SK-N-SH (cell line): ENCODE data around the gene RPN1. TPM values are rescaled to one million over a fixed set of nuclear protein-coding genes. Genes with fewer than 3 reads are reported as not detected.

ENCODE experiments used
- CTCF ChIA-PET: fragments of 300-600, 350-600 bp; formaldehyde crosslinking; extraction: SDS; loops from one replicate; lab custom pipeline; 2021; lab: Yijun Ruan, JAX
- POLR2A ChIA-PET: fragments of 350-600 bp; sonication (Branson Sonifier 250); formaldehyde crosslinking; extraction: SDS; loops from one replicate; lab custom pipeline; 2020; ENCODE audit warnings: antibody characterized with exemption, inconsistent platforms; lab: Yijun Ruan, JAX
- DNase-seq: peaks from one replicate; pipeline ENCODE4 v3.0.0; 2012
- H2AFZ ChIP-seq: fragments of 200-600 bp; sonication (generic); 2 replicates; pipeline ENCODE4 v1.8.1; 2016; ENCODE audit warnings: antibody characterized with exemption, mild to moderate bottlenecking, low read depth
- H3F3A ChIP-seq: fragments of 200-600 bp; sonication (generic); replicated peaks from 2 replicates; pipeline ENCODE3; 2016; ENCODE audit warnings: antibody characterized with exemption, mild to moderate bottlenecking; ENCODE audit not compliant: insufficient read depth
- H3K27ac ChIP-seq, 2 experiments: fragments of 200-500 bp in 1 of 2; fragments of 200-600 bp in 1 of 2; sonication (Bioruptor generic) in 1 of 2; sonication (generic), shearing (Covaris generic) in 1 of 2; 2 replicates each; pipeline versions ENCODE4 v1.5.1 to v1.6.1; 2014 to 2016; ENCODE audit warnings: low read depth in 2 of 2, inconsistent platforms in 1 of 2, low read length in 1 of 2, mild to moderate bottlenecking in 1 of 2, mixed read lengths in 1 of 2
- H3K27me3 ChIP-seq: fragments of 200-600 bp; sonication (generic), shearing (Covaris generic); 2 replicates; pipeline ENCODE4 v1.6.1; 2016; ENCODE audit warnings: mixed run types; ENCODE audit not compliant: insufficient read depth
- H3K36me3 ChIP-seq, 2 experiments: fragments of 200-500 bp in 1 of 2; fragments of 200-600 bp in 1 of 2; sonication (Bioruptor generic) in 1 of 2; sonication (generic) in 1 of 2; replicated peaks in 1 of 2; 2 replicates each; pipeline versions ENCODE3 to v1.5.1; 2014 to 2016; ENCODE audit warnings: low read length in 1 of 2, mild to moderate bottlenecking in 1 of 2; ENCODE audit not compliant: insufficient read depth in 2 of 2, control insufficient read depth in 1 of 2
- H3K4me1 ChIP-seq, 2 experiments: fragments of 200-500 bp in 1 of 2; fragments of 200-600 bp in 1 of 2; sonication (Bioruptor generic) in 1 of 2; sonication (generic), shearing (Covaris generic) in 1 of 2; 2 replicates each; pipeline versions ENCODE4 v1.5.1 to v1.6.1; 2014 to 2016; ENCODE audit warnings: low read depth in 1 of 2, low read length in 1 of 2, mixed run types in 1 of 2; ENCODE audit not compliant: insufficient read depth in 2 of 2, control insufficient read depth in 1 of 2
- H3K4me2 ChIP-seq: fragments of 200-600 bp; sonication (generic), shearing (Covaris generic); 2 replicates; pipeline ENCODE4 v1.6.1; 2017; ENCODE audit warnings: mixed run types
- H3K4me3 ChIP-seq, 2 experiments: fragments of 200-500 bp in 1 of 2; fragments of 200-600 bp in 1 of 2; sonication (Bioruptor generic) in 1 of 2; sonication (generic), shearing (Covaris generic) in 1 of 2; 2 replicates each; pipeline versions ENCODE4 v1.5.1 to v1.8.1; 2014 to 2016; ENCODE audit warnings: low read depth in 2 of 2, inconsistent platforms in 1 of 2, low read length in 1 of 2, mild to moderate bottlenecking in 1 of 2, mixed read lengths in 1 of 2, moderate library complexity in 1 of 2
- H3K79me2 ChIP-seq: fragments of 200-600 bp; sonication (generic); 2 replicates; pipeline ENCODE4 v1.8.1; 2017; ENCODE audit warnings: mild to moderate bottlenecking; ENCODE audit not compliant: insufficient read depth
- H3K9ac ChIP-seq: fragments of 200-600 bp; sonication (generic); 2 replicates; pipeline ENCODE4 v1.6.1; 2017; ENCODE audit warnings: mixed run types
- H3K9me2 ChIP-seq: fragments of 200-600 bp; sonication (generic); 2 replicates; pipeline ENCODE4 v1.6.1; 2017; ENCODE audit warnings: mixed run types
- H3K9me3 ChIP-seq: fragments of 200-600 bp; sonication (generic); 2 replicates; pipeline ENCODE4 v1.6.1; 2017; ENCODE audit warnings: mixed run types, mild to moderate bottlenecking, moderate library complexity
- H4K20me1 ChIP-seq: fragments of 200-600 bp; sonication (generic); 2 replicates; pipeline ENCODE4 v1.6.1; 2017; ENCODE audit warnings: mild to moderate bottlenecking, mixed run types; ENCODE audit not compliant: insufficient read depth
- FOXM1 ChIP-seq: IDR thresholded peaks from 2 replicates; pipeline ENCODE4 v1.4.0; 2012; ENCODE audit warnings: low read depth, mild to moderate bottlenecking
- GABPA ChIP-seq: IDR thresholded peaks from 2 replicates; pipeline ENCODE4 v1.4.0; 2012; ENCODE audit warnings: low read depth, mild to moderate bottlenecking
- GATA2 ChIP-seq: sonication (generic); formaldehyde crosslinking; IDR thresholded peaks from 2 replicates; pipeline ENCODE4 v1.5.0; 2020; ENCODE audit warnings: mild to moderate bottlenecking, missing genetic modification reagents
- MAX ChIP-seq: IDR thresholded peaks from 2 replicates; pipeline ENCODE4 v1.4.0; 2012; ENCODE audit warnings: low read depth
- MEF2A ChIP-seq: IDR thresholded peaks from 2 replicates; pipeline ENCODE4 v1.4.0; 2012; ENCODE audit warnings: low read depth, borderline replicate concordance
- NFIC ChIP-seq: IDR thresholded peaks from 2 replicates; pipeline ENCODE4 v1.4.0; 2012; ENCODE audit warnings: borderline replicate concordance
- POLR2AphosphoS5 ChIP-seq: IDR thresholded peaks from 2 replicates; pipeline ENCODE4 v1.6.1; 2012; ENCODE audit warnings: low read depth, low read length
- RAD21 ChIP-seq: IDR thresholded peaks from 2 replicates; pipeline ENCODE4 v1.6.1; 2012; ENCODE audit warnings: mild to moderate bottlenecking, low read length
- RXRA ChIP-seq: IDR thresholded peaks from 2 replicates; pipeline ENCODE4 v1.4.0; 2012; ENCODE audit warnings: low read depth, mild to moderate bottlenecking, borderline replicate concordance
- SIN3A ChIP-seq: IDR thresholded peaks from 2 replicates; pipeline ENCODE4 v1.6.1; 2012; ENCODE audit warnings: low read depth, mild to moderate bottlenecking, low read length, moderate library complexity, borderline replicate concordance
- TAF1 ChIP-seq: IDR thresholded peaks from 2 replicates; pipeline ENCODE4 v1.6.1; 2012; ENCODE audit warnings: low read depth, mild to moderate bottlenecking, low read length, moderate library complexity, borderline replicate concordance
- TCF12 ChIP-seq: IDR thresholded peaks from 2 replicates; pipeline ENCODE4 v1.4.0; 2012
- TEAD4 ChIP-seq: IDR thresholded peaks from 2 replicates; pipeline ENCODE4 v1.4.0; 2012; ENCODE audit warnings: mild to moderate bottlenecking, borderline replicate concordance; ENCODE audit not compliant: insufficient read depth
- YY1 ChIP-seq: IDR thresholded peaks from 2 replicates; pipeline ENCODE4 v1.4.0; 2012; ENCODE audit warnings: low read depth, mild to moderate bottlenecking
- WGBS: methylation state at CpG from one replicate; pipeline ENCODE4 v1.1.6; 2017; ENCODE audit warnings: low lambda C conversion rate; 5-methylcytosine and 5-hydroxymethylcytosine counted together
- polyA plus RNA-seq, 3 experiments: library from polyadenylated mRNA; depleted of rRNA; stranded (reverse); fragments of >200 nt; gene quantifications; 2 replicates each; pipeline ENCODE4 v1.2.3, GENCODE V29; 2012
- TF ChIP-seq, protein P1 (sequence below): IDR thresholded peaks from 2 replicates; pipeline ENCODE4; 2012

The RPN1 gene
- polyA plus RNA-seq, 1 of the 3 experiments (the other 2 are of a cell fraction), result 162 TPM

DNA sequence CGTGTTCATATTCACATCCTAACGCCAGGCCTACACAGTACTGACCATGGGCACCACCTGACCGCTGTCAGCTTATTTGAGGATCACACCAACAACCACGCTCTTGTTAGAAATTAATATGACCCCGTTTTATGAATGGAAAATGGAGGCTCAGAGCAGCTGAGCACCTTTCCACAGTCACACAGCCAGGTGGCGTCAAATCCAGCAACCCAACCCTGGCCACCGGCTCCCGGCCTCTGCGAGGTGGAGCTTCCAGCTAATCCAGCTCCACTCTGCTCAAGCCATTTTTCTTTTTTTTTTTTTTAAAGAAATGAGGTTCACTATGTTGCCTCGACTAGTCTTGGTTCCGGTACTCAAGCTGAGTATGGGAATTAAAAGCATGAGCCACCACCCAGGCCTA lies 41.3 kb downstream of the RPN1 start:
- POLR2A ChIA-PET, result no interaction called here
- CTCF ChIA-PET, result interaction anchor here (0.6 to 4.0 kb wide), 22 partner anchors 8 to 523 kb away, joined by 3 to 53 read pairs (median 4); no protein-coding TSS in a partner anchor

GRCh38 chr3:128607710-128608048 lies 42.9 kb downstream of the RPN1 start:
- ChIA-PET CTCF (interaction anchor here (0.7 to 5.6 kb wide), 16 partner anchors 10 to 905 kb away, joined by 3 to 53 read pairs (median 6); partner anchors contain the start of gene GATA2), POLR2A (no interaction called here)
- TF ChIP-seq TEAD4, result no peak
- TF ChIP-seq RAD21, result no peak
- TF ChIP-seq, protein P1, sequence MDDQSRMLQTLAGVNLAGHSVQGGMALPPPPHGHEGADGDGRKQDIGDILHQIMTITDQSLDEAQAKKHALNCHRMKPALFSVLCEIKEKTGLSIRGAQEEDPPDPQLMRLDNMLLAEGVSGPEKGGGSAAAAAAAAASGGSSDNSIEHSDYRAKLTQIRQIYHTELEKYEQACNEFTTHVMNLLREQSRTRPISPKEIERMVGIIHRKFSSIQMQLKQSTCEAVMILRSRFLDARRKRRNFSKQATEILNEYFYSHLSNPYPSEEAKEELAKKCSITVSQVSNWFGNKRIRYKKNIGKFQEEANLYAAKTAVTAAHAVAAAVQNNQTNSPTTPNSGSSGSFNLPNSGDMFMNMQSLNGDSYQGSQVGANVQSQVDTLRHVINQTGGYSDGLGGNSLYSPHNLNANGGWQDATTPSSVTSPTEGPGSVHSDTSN, result no peak
- TF ChIP-seq TAF1, result no peak
- TF ChIP-seq FOXM1, result no peak
- TF ChIP-seq MEF2A, result no peak
- TF ChIP-seq NFIC, result no peak
- no peak for TF ChIP-seq TCF12
- TF ChIP-seq GABPA, result no peak
- no peak for TF ChIP-seq SIN3A
- 97% methylated on average over 8 of the region's 12 CpGs for WGBS
- Histone ChIP-seq H3K9me2 (no peaks in the 10 kb centered on the region), H3K36me3 (no peaks in the 10 kb centered on the region), H3F3A (peaks cover 7% of the 10 kb centered on the region), H3K79me2 (no peaks in the 10 kb centered on the region), H3K9ac (no peak overlapping the region), H2AFZ (no peak overlapping the region), H3K9me3 (no peaks in the 10 kb centered on the region), H3K27ac (no peak overlapping the region), H4K20me1 (no peaks in the 10 kb centered on the region), H3K4me1 (peaks cover 0 to 22% of the 10 kb centered on the region in 2 experiments; a peak in 1 of 4 replicates), H3K27me3 (no peaks in the 10 kb centered on the region), H3K4me2 (no peak overlapping the region), H3K4me3 (no peak overlapping the region)
- no peak for DNase-seq

More for the DNA sequence above, 41.3 kb downstream of the RPN1 start:
- Histone ChIP-seq H3K9me3 (no peaks in the 10 kb centered on the region), H3K9me2 (no peaks in the 10 kb centered on the region), H3K4me1 (peaks cover 0 to 14% of the 10 kb centered on the region in 2 experiments; a peak in 1 of 4 replicates), H3K27ac (no peak overlapping the region), H3K79me2 (no peaks in the 10 kb centered on the region), H2AFZ (no peak overlapping the region), H3K27me3 (no peaks in the 10 kb centered on the region), H3K4me2 (no peak overlapping the region), H4K20me1 (no peaks in the 10 kb centered on the region), H3K36me3 (no peaks in the 10 kb centered on the region), H3K9ac (no peak overlapping the region), H3F3A (peaks cover 7% of the 10 kb centered on the region), H3K4me3 (no peak overlapping the region)
- TF ChIP-seq POLR2AphosphoS5 (no peak), YY1 (no peak), MAX (no peak), NFIC (no peak), GATA2 (CRISPR knock-in tag) (no peak), RXRA (no peak)
- DNase-seq, result no peak
- 93% methylated on average over 11 of the region's 11 CpGs for WGBS
